NCI-H82 (cell line): ENCODE data around the gene RAB26.

ENCODE experiments used
- DNase-seq: peaks from one replicate; lab custom pipeline; 2025; lab: John Stamatoyannopoulos, UW

The RAB26 gene

DNA sequence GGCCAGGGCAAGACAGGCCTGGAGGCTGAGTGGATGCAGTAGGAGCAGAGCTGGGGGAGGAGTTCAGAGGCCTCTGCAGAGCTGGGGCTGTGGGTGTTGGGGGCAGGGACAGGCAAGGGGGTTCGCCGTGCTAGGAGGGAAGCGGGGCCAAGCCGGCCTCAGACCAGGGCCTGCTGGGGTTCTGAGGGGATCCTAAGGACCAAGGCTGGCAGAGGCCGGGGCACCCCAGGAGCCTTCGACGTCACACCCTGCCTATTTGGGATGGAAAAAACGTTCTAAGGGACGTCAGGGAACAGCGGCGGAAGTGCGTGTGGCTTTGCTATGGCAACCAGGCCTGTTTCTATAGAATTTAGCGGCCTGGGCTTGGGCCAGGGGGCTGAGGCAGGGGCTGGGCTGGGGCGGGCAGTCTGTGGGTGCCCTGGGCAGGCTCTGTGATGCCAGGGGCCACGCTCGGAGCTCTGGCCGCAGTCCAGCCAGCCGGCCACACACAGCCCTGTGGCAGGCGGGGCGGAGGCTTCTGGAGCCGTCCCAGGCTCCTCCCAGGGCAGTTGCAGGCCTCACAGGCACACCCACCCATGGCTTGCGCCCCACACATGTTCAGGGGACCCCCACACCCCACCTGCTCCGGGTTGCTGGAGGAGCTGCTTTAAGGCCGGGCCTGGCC, 10.9 kb downstream of the RAB26 start:
- no peak for DNase-seq

DNA sequence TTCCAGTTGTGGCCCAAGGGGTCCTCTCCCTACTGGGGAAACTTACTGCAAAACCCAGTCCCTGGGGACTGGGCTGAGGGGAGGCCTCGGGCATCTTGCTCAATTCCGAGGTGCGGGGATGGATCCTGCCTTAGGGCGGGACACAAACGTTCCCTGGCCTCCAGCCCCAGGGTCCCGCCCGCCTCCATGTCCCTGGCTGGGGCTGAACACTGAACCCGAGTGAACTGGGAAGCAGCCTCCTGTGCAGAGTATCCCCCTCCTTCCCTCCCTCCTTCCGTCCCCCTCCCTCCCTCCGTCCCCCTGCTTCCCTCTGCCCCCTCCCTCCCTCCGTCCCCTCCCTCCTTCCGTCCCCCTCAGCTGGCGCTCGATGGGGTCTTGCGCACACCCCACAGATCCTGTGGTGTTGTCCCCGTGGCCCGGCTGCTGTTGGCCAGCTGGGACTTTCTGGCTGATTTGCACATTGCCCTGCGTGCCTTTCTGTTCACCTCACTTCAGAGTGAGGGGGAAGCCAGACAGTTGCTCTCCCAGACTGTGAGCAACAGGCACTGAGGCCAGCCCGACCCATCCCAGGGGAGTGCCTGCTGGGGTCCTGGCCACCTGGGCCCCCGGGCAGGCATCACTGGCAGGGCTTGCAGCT, 12.6 kb downstream of the RAB26 start:
- DNase-seq: no peak

DNA sequence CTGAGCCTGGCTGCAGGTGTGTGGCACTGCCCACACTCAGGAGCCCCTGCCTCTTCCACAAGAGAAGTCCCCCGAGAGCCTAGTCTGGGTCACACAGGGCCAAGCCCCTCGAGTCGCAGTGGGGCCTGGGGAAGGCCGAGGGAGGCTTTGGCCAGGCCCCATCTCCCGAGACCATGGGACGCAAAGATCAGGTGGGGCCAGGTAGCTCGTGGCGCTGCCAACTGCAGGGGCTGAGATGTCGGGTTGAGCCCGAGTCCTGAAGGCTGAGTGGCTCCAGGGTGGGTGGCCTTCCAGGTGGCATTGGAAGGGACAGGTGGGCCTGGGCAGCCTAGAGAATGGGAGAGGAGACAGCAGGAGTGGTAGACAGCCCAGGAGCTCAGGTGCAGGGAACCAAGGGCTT, 13.5 kb downstream of the RAB26 start:
- no peak for DNase-seq

DNA sequence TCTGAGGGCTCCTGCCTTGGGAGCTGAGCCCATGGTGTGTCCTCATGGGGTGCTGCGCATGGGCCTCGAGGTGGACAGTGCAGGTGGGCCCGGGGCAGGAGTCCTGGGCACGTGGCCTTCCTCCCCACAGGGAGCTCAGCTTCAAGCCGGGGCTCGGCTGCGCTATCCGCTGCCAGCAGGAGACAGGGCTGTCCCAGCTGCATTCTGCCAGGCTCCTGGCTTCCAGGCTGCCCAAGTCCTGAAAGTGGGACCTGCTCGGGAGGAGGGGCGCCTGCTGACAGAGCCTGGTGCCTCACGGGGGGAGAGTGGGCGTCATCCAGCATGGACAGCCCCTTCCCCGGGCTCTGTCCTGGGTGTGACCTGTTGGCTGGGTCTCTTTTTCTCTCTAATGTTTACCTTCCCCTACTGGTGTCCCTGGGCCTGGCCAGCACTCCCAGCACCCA, 14.3 kb downstream of the RAB26 start:
- DNase-seq: no peak

DNA sequence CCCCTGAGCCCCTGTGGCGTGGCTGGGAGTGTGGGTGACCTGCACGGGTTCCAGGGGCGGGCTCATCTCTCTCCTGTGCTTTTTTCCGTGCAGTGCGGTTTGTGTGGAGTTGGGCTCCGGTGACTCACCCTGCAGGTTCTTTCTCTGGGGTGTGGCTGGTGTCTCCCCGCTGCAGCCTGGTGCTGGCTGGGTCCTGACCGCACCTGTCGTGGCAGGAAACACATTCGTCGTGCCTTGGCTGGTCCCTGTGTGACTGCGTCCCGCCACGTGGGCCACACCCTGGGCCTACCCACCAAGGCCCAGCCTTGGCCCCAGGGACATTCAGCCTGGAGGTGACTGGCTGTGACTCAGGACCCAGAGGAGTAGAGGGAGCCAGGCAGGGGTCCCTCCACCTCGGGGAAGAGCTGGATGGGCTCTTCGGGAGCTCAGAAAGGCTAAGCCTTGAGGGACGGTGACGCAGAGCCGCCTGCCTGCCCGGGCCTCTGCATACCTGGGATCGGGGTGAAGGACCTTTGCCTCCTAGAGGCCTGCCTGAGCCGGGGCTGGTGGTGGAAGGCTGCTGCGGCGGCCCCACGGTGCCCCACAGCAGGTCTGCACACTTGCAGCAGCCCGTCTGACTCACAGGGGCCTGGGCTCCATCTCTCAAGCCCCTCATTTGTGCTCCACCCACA, 14.9 kb downstream of the RAB26 start:
- DNase-seq: no peak

DNA sequence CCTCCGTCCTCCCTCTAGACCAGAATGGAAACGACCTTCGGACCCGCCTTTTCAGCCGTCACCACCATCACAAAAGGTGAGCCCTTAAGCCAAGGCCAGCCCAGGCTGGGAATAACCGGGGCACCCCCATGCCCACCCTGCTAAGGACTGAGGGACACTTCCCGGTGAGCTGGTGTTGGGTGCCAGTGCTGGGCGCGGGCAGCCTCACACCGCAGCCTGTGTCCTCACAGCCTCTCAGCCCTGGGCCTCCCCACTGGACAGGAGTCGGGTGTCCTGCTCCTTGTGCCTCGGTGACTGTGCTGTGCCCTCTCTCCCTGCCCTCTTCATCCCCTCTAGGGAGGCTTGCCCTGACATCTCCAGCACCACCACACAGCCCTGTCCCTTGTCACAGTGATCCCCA, 17.4 kb downstream of the RAB26 start:
- DNase-seq: no peak

DNA sequence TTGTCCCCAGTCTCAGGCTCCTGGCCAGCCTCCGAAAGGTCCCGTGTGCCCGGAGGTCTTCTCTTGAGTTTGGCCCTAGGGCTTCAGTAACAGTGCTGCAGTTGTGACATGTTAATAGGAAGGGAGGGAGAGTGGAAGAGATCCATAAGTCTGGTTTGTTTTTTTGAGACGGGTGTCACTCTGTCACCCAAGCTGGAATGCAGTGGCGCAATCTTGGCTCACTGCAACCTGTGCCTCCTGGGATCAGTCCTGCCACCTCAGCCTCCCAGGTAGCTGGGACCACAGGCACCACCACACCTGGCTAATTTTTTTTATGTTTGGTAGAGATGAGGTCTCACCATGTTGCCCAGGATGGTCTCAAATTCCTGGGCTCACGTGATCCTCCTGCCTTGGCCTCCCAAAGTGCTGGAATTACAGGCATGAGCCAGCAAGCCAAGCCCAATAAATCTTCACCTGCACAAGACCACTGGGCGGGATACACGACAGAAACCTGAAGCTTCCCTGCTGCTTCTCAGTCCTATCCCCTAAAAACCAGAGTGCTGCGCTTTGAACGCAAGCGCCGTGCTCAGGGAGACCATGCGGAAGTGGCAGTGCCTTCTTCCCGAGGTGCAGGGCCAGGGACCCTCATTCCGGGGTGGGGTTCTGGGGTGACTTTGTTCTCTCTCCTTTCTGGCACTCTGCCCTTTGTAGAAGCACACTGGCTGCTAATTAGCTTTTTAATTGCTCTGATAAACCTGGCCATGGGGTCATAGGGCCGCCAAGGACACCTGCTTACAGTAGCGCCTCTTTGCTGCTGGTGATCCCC, 18.0 kb downstream of the RAB26 start:
- DNase-seq: no peak

DNA sequence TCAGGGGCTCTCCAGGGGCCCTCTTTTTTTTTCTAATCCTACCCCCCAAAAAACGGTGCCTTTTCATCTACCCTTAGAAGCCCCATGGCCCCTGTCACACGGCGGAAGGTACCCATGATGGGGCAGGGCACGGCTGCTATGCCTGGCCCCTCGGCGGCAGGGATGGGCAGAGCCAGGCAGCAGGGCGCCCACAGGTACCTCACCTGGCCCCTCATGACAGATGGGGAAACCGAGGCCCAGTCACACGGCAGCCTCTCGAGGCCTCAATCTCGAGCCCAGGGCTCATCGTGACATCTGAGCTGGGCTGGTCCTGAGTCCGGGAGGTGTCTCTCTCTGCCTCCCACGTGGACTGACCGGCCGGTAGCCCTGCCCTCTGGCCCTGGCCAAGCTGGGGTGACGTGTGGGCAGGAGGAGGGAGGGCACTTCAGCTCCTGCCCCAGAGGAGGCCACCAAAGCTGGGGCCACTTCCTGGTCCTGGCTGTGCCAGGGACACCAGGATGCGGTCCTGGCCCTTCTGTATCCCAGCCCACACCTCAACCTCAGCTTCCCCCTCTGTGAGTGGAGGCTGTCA, 18.7 kb downstream of the RAB26 start:
- DNase-seq: no peak

DNA sequence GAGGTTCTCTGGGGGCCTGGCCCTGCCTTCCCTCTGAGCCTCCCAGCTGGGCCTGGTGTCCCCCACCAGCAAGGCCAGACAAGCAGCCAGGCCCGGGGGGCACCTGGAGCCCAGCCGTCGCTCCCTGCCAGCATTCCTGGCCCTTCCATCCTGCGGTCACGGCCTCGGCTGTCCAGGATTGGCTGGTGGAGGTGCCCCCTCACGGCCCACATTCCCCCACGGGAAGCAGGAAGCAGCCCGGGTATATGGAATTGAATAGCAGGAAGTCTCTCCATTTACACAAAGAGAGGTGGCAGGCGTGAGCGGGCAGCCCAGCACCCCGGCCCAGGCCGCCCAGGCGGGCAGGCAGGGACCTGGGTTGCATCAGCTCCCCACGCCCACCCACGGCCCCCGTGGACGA, 21.7 kb downstream of the RAB26 start:
- DNase-seq: no peak

DNA sequence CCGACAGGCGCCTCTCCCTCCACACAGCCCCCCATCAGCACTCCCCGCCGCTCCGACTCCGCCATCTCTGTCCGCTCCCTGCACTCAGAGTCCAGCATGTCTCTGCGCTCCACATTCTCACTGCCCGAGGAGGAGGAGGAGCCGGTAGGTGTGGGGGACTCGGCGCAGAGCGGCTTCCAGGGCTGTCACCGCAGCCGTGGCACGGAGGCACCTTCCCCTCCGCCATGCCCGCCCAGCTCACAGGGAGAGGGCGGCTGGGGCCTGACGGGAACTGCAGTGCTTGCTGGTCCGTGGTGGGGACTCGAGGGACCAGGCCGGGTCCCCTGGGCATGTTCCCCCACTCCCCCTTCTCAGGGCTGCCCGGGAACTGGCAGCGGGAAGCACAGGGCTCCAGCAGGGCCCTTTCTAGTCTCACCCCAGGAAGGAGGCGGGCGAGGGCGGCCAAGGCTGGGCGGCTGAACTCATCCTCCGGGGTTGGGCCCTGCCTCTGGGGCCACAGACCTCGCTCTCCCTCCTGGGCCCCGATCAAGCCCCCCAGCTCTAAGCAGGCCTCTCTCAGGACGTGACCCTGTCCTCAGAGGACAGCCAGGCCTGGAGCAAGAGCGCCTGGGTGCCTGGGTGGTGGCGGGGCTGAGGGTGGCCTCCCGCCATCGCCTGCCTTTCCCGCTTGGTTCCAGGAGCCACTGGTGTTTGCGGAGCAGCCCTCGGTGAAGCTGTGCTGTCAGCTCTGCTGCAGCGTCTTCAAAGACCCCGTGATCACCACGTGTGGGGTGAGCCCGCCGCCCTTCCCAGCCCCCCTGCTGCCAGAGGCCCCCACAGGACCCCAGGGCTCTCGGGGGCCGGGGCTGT, 22.4 kb downstream of the RAB26 start:
- DNase-seq: no peak

DNA sequence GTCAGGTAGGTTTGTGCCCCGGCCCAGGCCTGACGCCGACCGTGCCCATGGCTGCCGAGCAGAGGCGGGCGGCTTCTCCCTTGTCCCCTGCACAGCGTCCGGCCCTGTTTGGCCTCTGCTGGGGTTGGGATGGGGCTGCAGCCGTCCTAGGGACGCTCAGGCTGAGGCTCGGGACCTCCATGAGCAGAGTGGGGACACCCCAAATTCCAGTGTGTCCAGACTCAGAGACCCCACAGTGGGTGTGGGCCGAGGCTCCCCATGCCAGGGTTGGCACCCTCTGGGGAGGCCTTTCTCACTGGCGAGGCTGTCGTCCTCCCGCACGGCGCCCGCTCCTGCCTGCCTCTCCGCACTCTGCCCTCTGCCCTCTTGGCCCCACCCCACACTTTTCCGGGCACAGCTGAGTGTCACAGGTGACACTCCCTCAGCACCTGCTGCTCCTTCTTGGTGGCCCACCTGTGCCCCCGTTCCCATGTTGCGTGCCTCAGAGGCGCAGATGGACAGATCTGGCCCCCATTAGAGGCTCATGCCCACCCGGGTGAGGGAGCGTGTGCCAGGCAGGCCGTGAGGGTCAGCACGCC, 23.3 kb downstream of the RAB26 start:
- DNase-seq: no peak

DNA sequence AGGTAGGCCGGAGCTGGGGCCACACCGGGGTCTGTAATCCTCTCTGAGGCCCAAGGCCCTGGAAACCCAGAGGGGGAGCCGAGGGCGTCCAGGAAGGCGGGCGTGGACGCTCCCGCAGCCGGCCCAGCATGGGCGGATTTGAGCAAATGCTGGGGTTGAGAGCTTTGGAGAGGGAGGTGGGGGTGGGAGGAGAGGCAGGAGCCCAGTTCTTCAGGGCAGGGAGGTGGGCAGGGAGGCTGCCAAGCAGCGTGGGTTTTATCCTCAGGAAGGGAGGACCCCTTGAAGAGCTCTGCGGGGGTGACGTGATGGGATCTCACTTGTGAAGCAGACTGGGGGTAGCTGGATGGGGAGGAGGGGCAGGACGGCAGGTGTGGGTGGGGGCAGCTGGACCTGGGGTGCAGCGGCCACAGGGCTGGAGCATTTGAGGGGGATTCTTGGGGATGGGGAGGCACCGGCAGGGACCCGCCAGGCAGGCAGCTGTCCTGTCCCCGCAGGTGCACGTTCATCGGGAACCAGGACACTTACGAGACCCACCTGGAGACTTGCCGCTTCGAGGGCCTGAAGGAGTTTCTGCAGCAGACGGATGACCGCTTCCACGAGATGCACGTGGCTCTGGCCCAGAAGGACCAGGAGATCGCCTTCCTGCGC, 24.4 kb downstream of the RAB26 start:
- no peak for DNase-seq

DNA sequence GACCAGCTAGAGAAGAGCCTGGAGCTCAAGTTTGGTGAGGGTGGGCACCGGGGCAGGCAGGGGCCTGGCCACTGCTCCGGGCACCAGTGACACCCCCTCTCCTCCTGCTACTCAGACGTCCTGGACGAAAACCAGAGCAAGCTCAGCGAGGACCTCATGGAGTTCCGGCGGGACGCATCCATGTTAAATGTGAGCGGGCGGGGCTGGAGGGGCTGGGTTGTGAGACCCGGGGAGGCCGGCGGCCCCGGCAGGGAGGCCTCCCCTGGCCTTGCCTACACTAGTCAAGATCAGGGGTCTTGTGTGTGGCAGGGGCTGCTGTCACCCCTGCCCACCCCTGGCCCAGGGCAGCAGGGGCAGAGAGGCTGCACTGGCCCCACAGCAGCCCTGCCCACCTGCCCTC, 24.9 kb downstream of the RAB26 start:
- no peak for DNase-seq

DNA sequence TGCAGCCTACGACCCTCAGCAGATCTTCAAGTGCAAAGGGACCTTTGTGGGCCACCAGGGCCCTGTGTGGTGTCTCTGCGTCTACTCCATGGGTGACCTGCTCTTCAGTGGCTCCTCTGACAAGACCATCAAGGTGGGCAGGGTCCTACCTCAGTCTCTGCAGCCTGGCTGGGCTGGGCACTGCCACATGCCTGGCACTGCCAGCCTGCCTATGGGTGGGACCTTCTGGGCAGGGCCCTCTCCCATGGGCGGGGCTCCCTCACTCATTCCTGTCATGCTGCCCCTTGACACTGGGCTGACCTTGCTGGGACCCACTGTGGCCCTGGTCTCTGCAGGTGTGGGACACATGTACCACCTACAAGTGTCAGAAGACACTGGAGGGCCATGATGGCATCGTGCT, 25.5 kb downstream of the RAB26 start:
- no peak for DNase-seq

DNA sequence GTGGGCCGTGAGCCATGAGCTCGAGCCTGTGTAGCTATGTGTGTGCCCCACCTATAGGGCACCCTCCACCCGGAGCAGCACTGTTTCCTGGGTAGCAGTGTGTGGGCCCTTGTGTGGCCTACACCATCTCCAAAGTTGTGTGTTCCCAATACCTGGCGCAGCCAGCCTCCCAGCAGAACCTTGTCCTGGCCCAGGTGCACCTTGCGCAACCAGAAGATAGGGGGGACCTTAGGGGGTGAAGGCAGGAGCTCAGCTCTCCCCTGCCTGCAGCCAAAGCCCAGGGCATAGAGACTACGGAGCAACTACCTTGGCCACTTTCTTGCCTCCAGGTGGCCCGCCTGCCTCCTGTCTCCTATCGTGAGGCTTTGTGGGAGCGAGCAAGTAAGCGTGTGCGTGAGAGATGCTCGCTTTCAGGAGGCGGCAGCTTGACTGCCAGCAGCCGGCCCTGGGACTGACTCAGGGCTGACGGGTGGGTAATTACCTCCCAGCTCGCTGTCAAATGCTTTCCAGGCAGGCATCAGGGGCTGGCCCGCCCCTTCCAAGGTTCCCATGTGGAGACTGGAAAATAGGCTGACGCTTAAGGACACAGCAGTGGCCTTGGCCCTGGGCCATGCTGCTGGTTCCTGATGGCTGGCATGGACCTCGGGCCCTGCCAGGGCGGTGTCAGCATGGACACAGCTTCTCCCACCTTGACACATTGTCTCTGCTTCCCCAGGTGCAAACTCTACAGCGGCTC, 26.1 kb downstream of the RAB26 start:
- no peak for DNase-seq

DNA sequence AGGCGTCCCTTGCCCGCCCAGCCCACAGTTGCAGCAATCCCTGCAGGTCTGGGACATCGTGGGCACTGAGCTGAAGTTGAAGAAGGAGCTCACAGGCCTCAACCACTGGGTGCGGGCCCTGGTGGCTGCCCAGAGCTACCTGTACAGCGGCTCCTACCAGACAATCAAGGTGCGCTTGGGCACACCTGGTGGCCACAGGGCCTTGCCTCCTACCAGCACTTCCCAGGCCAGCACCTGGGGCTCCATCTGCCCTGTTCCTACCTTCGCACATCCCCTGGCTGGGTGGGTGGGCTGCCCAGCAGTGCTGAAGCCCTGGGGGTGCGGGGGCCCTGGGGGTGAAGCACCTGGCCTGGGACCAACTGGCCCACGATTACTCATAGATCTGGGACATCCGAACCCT, 27.0 kb downstream of the RAB26 start:
- no peak for DNase-seq

DNA sequence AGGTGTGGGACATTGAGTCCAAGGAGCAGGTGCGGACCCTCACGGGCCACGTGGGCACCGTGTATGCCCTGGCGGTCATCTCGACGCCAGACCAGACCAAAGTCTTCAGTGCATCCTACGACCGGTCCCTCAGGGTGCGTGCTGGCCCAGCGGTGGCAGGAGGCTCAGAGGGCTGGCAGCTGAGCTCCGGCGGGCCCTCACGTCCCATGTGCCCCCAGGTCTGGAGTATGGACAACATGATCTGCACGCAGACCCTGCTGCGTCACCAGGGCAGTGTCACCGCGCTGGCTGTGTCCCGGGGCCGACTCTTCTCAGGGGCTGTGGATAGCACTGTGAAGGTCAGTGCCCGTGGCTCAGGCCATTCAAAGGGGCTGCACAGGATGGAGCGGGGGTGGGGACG, 27.6 kb downstream of the RAB26 start:
- no peak for DNase-seq

DNA sequence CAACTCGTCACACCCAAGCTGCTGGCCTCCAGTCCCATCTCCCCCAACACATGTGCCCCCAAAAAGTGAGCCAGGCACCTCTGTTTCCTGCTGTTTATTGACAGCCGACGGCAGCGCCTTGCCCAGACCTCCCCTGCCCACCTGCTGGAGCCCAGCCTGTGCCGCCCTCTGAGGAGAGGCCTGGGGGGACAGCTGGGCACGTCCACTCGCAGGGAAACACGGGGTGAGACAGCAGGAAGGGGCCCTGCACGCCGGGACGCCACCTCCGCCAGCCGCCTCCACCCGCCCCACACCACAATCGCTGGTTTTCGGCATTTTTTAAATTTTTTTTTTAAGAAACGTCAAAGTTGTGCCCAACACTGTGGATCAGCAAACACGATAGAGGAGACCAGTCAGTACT, 28.7 kb downstream of the RAB26 start:
- no peak for DNase-seq

DNA sequence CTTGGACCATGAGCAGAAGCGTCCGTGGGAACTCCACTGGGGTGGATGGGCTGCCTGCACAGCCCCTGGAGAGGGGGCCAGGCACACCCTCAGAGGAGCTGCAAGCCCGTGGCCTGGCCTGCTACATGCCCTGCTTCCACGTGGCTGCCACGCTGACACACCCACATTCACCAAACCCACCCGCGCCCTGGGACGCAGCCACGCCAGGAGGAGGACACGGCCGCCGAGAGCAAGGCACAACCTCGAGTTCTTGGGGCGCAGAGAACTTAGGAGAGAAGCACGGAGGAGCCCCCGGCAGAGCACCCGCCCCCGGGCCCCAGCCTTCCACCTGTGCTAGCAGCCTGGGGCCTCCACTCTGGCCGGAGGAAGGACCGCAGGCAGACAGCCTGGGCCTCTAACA, 29.1 kb downstream of the RAB26 start:
- DNase-seq: no peak
